HCT116 (cell line): ENCODE measurements around the gene MED15. TPM values are rescaled to one million over a fixed set of nuclear protein-coding genes. Genes with fewer than 3 reads are reported as not detected.

ENCODE experiments used
- ATAC-seq: fragments of 200-7000 bp; cut with Tn5 transposase; 2 replicates; pipeline ENCODE4 v1.9.1; 2020; ENCODE audit warnings: mild to moderate bottlenecking, moderate library complexity
- BruUV-seq: library from RNA; stranded (reverse); fragments of 400-500 nt; replicated peaks from 2 replicates; lab custom pipeline; 2021; lab: Mats Ljungman, UMichigan
- CTCF ChIA-PET: fragments of 300-600 bp; sonication (Branson Sonifier 250); formaldehyde crosslinking; loops from one replicate; lab custom pipeline; 2021; ENCODE audit warnings: antibody characterized with exemption; lab: Charles Lee
- POLR2A ChIA-PET: fragments of 300-600, 350-600 bp; sonication (Branson Sonifier 250); formaldehyde crosslinking; loops from one replicate; lab custom pipeline; 2021; ENCODE audit warnings: antibody characterized with exemption; lab: Charles Lee
- RAD21 ChIA-PET, 2 experiments: fragments of 300-600 bp; sonication (Branson Sonifier 250); formaldehyde crosslinking; loops; one replicate each; lab custom pipeline; 2023; ENCODE audit warnings: low total read pairs in 2 of 2; ENCODE audit not compliant: uncharacterized antibody in 2 of 2, unreplicated experiment in 2 of 2, low non-redundant PET in 1 of 2; lab: Charles Lee
- DNase-seq: peaks from one replicate; pipeline ENCODE4 v3.0.0-alpha.2; 2010; ENCODE audit warnings: low read depth, low spot score
- H2AFZ ChIP-seq: fragments of 200-600 bp; shearing (Covaris generic), sonication (generic); 2 replicates; pipeline ENCODE4 v1.6.1; 2017; ENCODE audit warnings: low read depth, mixed run types, mixed read lengths, antibody characterized with exemption, low read length; ENCODE audit not compliant: poor library complexity, severe bottlenecking
- H3K27ac ChIP-seq: 2 replicates; pipeline ENCODE4 v1.5.1; 2012; ENCODE audit warnings: low read depth, low read length
- H3K27me3 ChIP-seq: fragments of 200-600 bp; sonication (generic); 2 replicates; pipeline ENCODE4 v1.6.1; 2016; ENCODE audit warnings: mixed run types, low read length, mixed read lengths; ENCODE audit not compliant: insufficient read depth
- H3K36me3 ChIP-seq, 2 experiments: fragments of 200-500 bp in 1 of 2; fragments of 200-600 bp in 1 of 2; sonication (Bioruptor generic) in 1 of 2; sonication (generic) in 1 of 2; 2 replicates each; pipeline versions ENCODE4 v1.5.1 to v1.6.1; 2014 to 2016; ENCODE audit warnings: low read length in 2 of 2, inconsistent platforms in 1 of 2, mixed read lengths in 1 of 2, mixed run types in 1 of 2; ENCODE audit not compliant: insufficient read depth in 2 of 2, control insufficient read depth in 1 of 2
- H3K4me1 ChIP-seq, 2 experiments: fragments of 200-600 bp in 1 of 2; sonication (generic) in 1 of 2; 2 replicates each; pipeline versions ENCODE4 v1.5.1 to v1.6.1; 2012 to 2017; ENCODE audit warnings: low read length in 2 of 2, inconsistent platforms in 1 of 2, mild to moderate bottlenecking in 1 of 2, mixed read lengths in 1 of 2, mixed run types in 1 of 2, moderate library complexity in 1 of 2; ENCODE audit not compliant: insufficient read depth in 2 of 2, control insufficient read depth in 1 of 2
- H3K4me2 ChIP-seq: fragments of 200-600 bp; sonication (generic); 2 replicates; pipeline ENCODE4 v1.6.1; 2017; ENCODE audit warnings: mixed run types, low read length, mixed read lengths
- H3K4me3 ChIP-seq, 2 experiments: fragments of 200-600 bp in 1 of 2; sonication (generic) in 1 of 2; replicated peaks in 1 of 2; 2 replicates each; pipeline ENCODE4 v1.5.1; 2011 to 2016; ENCODE audit warnings: low read length in 2 of 2, control low read depth in 1 of 2, low read depth in 1 of 2, mild to moderate bottlenecking in 1 of 2, mixed read lengths in 1 of 2, mixed run types in 1 of 2
- H3K79me2 ChIP-seq: fragments of 200-600 bp; sonication (generic); 2 replicates; pipeline ENCODE4 v1.6.1; 2017; ENCODE audit warnings: mild to moderate bottlenecking, mixed run types, low read length, moderate library complexity, mixed read lengths; ENCODE audit not compliant: insufficient read depth
- H3K9ac ChIP-seq: fragments of 200-600 bp; sonication (generic); 2 replicates; pipeline ENCODE4 v1.6.1; 2016; ENCODE audit warnings: low read length, mixed read lengths
- H3K9me2 ChIP-seq: fragments of 200-600 bp; sonication (generic), shearing (Covaris generic); 2 replicates; pipeline ENCODE4 v1.6.1; 2017; ENCODE audit warnings: mixed run types, mild to moderate bottlenecking, moderate library complexity; ENCODE audit not compliant: insufficient read depth
- H3K9me3 ChIP-seq, 2 experiments: fragments of 200-500 bp in 1 of 2; fragments of 200-600 bp in 1 of 2; sonication (Bioruptor generic) in 1 of 2; sonication (generic) in 1 of 2; 2 replicates each; pipeline ENCODE4 v1.6.1; 2014 to 2017; ENCODE audit warnings: low read length in 2 of 2, mixed read lengths in 2 of 2, inconsistent platforms in 1 of 2, low read depth in 1 of 2, mild to moderate bottlenecking in 1 of 2, mixed run types in 1 of 2, moderate library complexity in 1 of 2; ENCODE audit not compliant: control insufficient read depth in 1 of 2, insufficient read depth in 1 of 2
- H4K20me1 ChIP-seq: fragments of 200-600 bp; sonication (generic), shearing (Covaris generic); 2 replicates; pipeline ENCODE4 v1.6.1; 2017; ENCODE audit warnings: mixed run types, mild to moderate bottlenecking, moderate library complexity; ENCODE audit not compliant: insufficient read depth
- CBX3 ChIP-seq: IDR thresholded peaks from 2 replicates; pipeline ENCODE4 v1.6.1; 2012; ENCODE audit warnings: low read depth
- CEBPB ChIP-seq: IDR thresholded peaks from 2 replicates; pipeline ENCODE4 v1.6.1; 2012; ENCODE audit warnings: low read depth
- EGR1 ChIP-seq: IDR thresholded peaks from 2 replicates; pipeline ENCODE4 v1.6.1; 2012; ENCODE audit warnings: low read depth
- ELF1 ChIP-seq: IDR thresholded peaks from 2 replicates; pipeline ENCODE4 v1.6.1; 2012; ENCODE audit warnings: low read depth, borderline replicate concordance
- EZH2phosphoT487 ChIP-seq: fragments of 200-600 bp; IDR thresholded peaks from 2 replicates; pipeline ENCODE4 v1.6.1; 2018; ENCODE audit warnings: antibody characterized with exemption, borderline replicate concordance
- FOSL1 ChIP-seq: IDR thresholded peaks from 2 replicates; pipeline ENCODE4 v1.6.1; 2012; ENCODE audit warnings: low read depth
- JUND ChIP-seq: IDR thresholded peaks from 2 replicates; pipeline ENCODE4 v1.6.1; 2012
- RAD21 ChIP-seq: IDR thresholded peaks from 2 replicates; pipeline ENCODE4 v1.6.1; 2012; ENCODE audit warnings: low read depth, mild to moderate bottlenecking
- SIN3A ChIP-seq: IDR thresholded peaks from 2 replicates; pipeline ENCODE4 v1.6.1; 2012; ENCODE audit warnings: low read depth
- SRF ChIP-seq: IDR thresholded peaks from 2 replicates; pipeline ENCODE4 v1.6.1; 2012; ENCODE audit warnings: low read depth
- TCF7L2 ChIP-seq: IDR thresholded peaks from 2 replicates; pipeline ENCODE4 v1.7.0; 2011; ENCODE audit warnings: borderline replicate concordance, inconsistent platforms; ENCODE audit not compliant: insufficient read depth, insufficient read length; ENCODE audit errors: extremely low read depth
- YY1 ChIP-seq: IDR thresholded peaks from 2 replicates; pipeline ENCODE4 v1.6.1; 2011; ENCODE audit warnings: low read length, low read depth, moderate library complexity, mild to moderate bottlenecking; ENCODE audit not compliant: insufficient replicate concordance; ENCODE audit errors: extremely low read depth
- ZFX ChIP-seq: fragments of 450-650 bp; IDR thresholded peaks from 2 replicates; pipeline ENCODE4 v1.6.1; 2017
- ZNF274 ChIP-seq: fragments of 200-500 bp; sonication (Bioruptor generic); IDR thresholded peaks from 2 replicates; pipeline ENCODE4 v1.6.1; 2014; ENCODE audit warnings: mild to moderate bottlenecking, low read depth, low read length, inconsistent platforms
- intact Hi-C: fragments of 100-400 bp; cut with micrococcal nuclease; formaldehyde crosslinking; loops from 2 replicates; pipeline ENCODE4 v1.10.0; 2022
- total RNA-seq: library from RNA; stranded (reverse); gene quantifications from one replicate; pipeline ENCODE4 v1.2.1, GENCODE V29; 2021; ENCODE audit not compliant: unreplicated experiment
- TF ChIP-seq, protein P1 (sequence below), 3 experiments: fragments of 200-600 bp in 1 of 3; sonication (generic) in 1 of 3; IDR thresholded peaks in 2 of 3; conservative IDR thresholded peaks in 1 of 3; 2 replicates each; pipeline ENCODE4 v1.5.1; 2012 to 2017; ENCODE audit warnings: low read depth in 2 of 3, low read length in 2 of 3, antibody characterized with exemption in 1 of 3, borderline replicate concordance in 1 of 3, control low read depth in 1 of 3, mild to moderate bottlenecking in 1 of 3, mixed read lengths in 1 of 3, mixed run types in 1 of 3, moderate library complexity in 1 of 3; ENCODE audit not compliant: insufficient read depth in 1 of 3

Gene MED15
- total RNA-seq, 1 experiment from 2014 or later: 81.3 TPM

DNA sequence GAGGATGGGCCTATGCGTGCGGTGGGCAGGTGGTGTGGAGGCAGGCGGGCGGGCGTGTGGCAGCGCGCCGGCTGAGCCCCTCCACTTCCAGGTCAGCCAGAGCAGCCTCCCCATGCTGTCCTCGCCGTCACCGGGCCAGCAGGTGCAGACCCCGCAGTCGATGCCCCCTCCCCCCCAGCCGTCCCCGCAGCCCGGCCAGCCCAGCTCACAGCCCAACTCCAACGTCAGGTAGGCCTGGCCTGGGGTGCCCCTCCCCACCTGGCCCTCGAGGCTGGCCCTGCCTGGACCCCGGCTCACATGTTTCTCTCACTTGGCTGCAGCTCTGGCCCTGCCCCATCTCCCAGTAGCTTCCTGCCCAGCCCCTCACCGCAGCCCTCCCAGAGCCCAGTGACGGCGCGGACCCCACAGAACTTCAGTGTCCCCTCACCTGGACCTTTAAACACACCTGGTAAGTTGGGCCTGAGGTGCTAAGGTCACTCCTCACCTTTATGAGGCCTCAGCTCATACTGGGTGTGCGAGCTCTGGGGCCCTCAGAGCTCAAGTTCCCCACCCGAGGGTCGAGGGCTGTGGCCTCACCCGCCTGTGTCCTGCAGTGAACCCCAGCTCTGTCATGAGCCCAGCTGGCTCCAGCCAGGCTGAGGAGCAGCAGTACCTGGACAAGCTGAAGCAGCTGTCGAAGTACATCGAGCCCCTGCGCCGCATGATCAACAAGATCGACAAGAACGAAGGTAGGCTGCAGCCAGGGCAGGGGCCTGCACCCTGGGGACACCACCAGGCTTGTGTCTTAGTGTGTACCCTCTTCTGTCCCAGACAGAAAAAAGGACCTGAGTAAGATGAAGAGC lies 75.3 kb downstream of the MED15 start:
- H3K36me3 ChIP-seq: peaks cover 23 to 37% of the 10 kb centered on the region in 2 experiments; a peak in 3 of 4 replicates
- DNase-seq: no peak
- peaks cover 9% of the 10 kb centered on the region; the same call in 1 of the 2 replicates for H3K79me2 ChIP-seq
- ChIA-PET RAD21 (no interaction called here), POLR2A (no interaction called here), CTCF (interaction anchor here (0.7 to 1.3 kb wide), 3 partner anchors 12 to 19 kb away, joined by 3 read pairs; no protein-coding TSS in a partner anchor)
- H3K4me1 ChIP-seq: no peaks in the 10 kb centered on the region
- H4K20me1 ChIP-seq: no peaks in the 10 kb centered on the region
- no peaks in the 10 kb centered on the region for H3K9me3 ChIP-seq
- intact Hi-C loops: no loop called here
- no peak for ATAC-seq
- H3K4me2 ChIP-seq: no peak overlapping the region
- BruUV-seq: no TSS peak
- no peaks in the 10 kb centered on the region for H3K9me2 ChIP-seq
- no peak overlapping the region for H3K9ac ChIP-seq
- H3K27me3 ChIP-seq: no peaks in the 10 kb centered on the region
- H3K4me3 ChIP-seq: no peak overlapping the region
- TF ChIP-seq CBX3: no peak
- no peak for TF ChIP-seq CEBPB
- TF ChIP-seq SRF: no peak
- TF ChIP-seq EZH2phosphoT487: no peak
- no peak for TF ChIP-seq EGR1
- TF ChIP-seq FOSL1: no peak
- no peak for TF ChIP-seq RAD21
- TF ChIP-seq SIN3A: no peak
- no peak for TF ChIP-seq ZNF274
- TF ChIP-seq, protein P1, sequence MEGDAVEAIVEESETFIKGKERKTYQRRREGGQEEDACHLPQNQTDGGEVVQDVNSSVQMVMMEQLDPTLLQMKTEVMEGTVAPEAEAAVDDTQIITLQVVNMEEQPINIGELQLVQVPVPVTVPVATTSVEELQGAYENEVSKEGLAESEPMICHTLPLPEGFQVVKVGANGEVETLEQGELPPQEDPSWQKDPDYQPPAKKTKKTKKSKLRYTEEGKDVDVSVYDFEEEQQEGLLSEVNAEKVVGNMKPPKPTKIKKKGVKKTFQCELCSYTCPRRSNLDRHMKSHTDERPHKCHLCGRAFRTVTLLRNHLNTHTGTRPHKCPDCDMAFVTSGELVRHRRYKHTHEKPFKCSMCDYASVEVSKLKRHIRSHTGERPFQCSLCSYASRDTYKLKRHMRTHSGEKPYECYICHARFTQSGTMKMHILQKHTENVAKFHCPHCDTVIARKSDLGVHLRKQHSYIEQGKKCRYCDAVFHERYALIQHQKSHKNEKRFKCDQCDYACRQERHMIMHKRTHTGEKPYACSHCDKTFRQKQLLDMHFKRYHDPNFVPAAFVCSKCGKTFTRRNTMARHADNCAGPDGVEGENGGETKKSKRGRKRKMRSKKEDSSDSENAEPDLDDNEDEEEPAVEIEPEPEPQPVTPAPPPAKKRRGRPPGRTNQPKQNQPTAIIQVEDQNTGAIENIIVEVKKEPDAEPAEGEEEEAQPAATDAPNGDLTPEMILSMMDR (IDR thresholded peaks at IDR 0.05 in 2 of 3, conservative IDR thresholded peaks at IDR 0.05 in 1 of 3; ENCODE audit: borderline replicate concordance in 1 of 3, insufficient read depth in 1 of 3, low read depth in 2 of 3, low read length in 2 of 3): no peak
- TF ChIP-seq ELF1: no peak
- TF ChIP-seq YY1: no peak
- no peak for TF ChIP-seq ZFX
- TF ChIP-seq JUND: no peak
- TF ChIP-seq TCF7L2: no peak
- H3K27ac ChIP-seq: no peak overlapping the region
- no peak overlapping the region for H2AFZ ChIP-seq
